HL-60 (cell line): ENCODE results near the gene RTEL1.

Source experiments
- POLR2AphosphoS5 ChIP-seq: IDR thresholded peaks from 2 replicates; pipeline ENCODE4 v1.6.1; 2012; ENCODE audit warnings: low read depth
- TF ChIP-seq, protein P1 (sequence below): IDR thresholded peaks from one replicate; pipeline ENCODE4 v1.5.1; 2011; ENCODE audit warnings: low read length, control low read depth, inconsistent platforms; ENCODE audit not compliant: insufficient read depth

DNA sequence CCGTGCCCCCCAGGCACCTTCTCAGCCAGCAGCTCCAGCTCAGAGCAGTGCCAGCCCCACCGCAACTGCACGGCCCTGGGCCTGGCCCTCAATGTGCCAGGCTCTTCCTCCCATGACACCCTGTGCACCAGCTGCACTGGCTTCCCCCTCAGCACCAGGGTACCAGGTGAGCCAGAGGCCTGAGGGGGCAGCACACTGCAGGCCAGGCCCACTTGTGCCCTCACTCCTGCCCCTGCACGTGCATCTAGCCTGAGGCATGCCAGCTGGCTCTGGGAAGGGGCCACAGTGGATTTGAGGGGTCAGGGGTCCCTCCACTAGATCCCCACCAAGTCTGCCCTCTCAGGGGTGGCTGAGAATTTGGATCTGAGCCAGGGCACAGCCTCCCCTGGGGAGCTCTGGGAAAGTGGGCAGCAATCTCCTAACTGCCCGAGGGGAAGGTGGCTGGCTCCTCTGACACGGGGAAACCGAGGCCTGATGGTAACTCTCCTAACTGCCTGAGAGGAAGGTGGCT lies 39.3 kb downstream of the RTEL1 start:
- TF ChIP-seq, protein P1, sequence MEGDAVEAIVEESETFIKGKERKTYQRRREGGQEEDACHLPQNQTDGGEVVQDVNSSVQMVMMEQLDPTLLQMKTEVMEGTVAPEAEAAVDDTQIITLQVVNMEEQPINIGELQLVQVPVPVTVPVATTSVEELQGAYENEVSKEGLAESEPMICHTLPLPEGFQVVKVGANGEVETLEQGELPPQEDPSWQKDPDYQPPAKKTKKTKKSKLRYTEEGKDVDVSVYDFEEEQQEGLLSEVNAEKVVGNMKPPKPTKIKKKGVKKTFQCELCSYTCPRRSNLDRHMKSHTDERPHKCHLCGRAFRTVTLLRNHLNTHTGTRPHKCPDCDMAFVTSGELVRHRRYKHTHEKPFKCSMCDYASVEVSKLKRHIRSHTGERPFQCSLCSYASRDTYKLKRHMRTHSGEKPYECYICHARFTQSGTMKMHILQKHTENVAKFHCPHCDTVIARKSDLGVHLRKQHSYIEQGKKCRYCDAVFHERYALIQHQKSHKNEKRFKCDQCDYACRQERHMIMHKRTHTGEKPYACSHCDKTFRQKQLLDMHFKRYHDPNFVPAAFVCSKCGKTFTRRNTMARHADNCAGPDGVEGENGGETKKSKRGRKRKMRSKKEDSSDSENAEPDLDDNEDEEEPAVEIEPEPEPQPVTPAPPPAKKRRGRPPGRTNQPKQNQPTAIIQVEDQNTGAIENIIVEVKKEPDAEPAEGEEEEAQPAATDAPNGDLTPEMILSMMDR = no peak
- no peak for TF ChIP-seq POLR2AphosphoS5
